AG04449 (cell line): ENCODE results near the gene CABLES1.

ENCODE experiments used
- CTCF ChIA-PET: fragments of 350-600 bp; formaldehyde crosslinking; extraction: SDS; loops from one replicate; lab custom pipeline; 2021; ENCODE audit warnings: antibody characterized with exemption; lab: Yijun Ruan, JAX
- POLR2A ChIA-PET: fragments of 400-600, 350-600 bp; formaldehyde crosslinking; extraction: SDS; loops from one replicate; lab custom pipeline; 2020; ENCODE audit warnings: antibody characterized with exemption, inconsistent platforms; lab: Yijun Ruan, JAX
- DNase-seq: peaks from one replicate; pipeline ENCODE4 v3.0.0-alpha.2; 2010; ENCODE audit warnings: low read depth, low spot score
- H3K4me3 ChIP-seq: 2 replicates; pipeline ENCODE4 v1.5.1; 2011; ENCODE audit warnings: low read depth, mild to moderate bottlenecking, control low read depth, low read length
- TF ChIP-seq, protein P1 (sequence below): IDR thresholded peaks from one replicate; pipeline ENCODE4 v1.5.1; 2011; ENCODE audit warnings: mild to moderate bottlenecking, moderate library complexity, low read length, control low read depth, inconsistent platforms; ENCODE audit not compliant: insufficient read depth; ENCODE audit errors: missing control alignments

CABLES1 gene

DNA sequence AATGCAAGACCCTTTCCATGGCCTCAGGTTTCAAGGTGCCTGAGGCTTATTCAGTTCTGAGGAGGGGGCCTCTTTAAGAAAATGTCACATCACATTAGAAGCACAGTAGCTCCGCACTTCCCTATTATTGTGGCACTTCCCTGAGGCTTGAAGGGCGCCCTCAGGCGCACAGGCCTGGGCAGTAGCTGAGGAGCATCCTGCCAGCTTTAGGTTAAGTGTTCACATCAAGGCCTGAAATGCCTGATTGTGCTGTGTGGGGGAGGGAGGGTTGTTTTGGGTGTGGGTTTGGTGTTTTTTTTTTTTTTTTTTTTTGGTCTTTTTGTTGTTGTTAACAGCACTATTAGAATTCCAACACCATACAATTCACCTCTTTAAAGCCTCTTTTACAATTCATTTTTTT, 107.9 kb downstream of the CABLES1 start:
- POLR2A ChIA-PET, result no interaction called here
- no peak for DNase-seq
- CTCF ChIA-PET, result no interaction called here
- H3K4me3 ChIP-seq, result no peak overlapping the region
- TF ChIP-seq, protein P1, sequence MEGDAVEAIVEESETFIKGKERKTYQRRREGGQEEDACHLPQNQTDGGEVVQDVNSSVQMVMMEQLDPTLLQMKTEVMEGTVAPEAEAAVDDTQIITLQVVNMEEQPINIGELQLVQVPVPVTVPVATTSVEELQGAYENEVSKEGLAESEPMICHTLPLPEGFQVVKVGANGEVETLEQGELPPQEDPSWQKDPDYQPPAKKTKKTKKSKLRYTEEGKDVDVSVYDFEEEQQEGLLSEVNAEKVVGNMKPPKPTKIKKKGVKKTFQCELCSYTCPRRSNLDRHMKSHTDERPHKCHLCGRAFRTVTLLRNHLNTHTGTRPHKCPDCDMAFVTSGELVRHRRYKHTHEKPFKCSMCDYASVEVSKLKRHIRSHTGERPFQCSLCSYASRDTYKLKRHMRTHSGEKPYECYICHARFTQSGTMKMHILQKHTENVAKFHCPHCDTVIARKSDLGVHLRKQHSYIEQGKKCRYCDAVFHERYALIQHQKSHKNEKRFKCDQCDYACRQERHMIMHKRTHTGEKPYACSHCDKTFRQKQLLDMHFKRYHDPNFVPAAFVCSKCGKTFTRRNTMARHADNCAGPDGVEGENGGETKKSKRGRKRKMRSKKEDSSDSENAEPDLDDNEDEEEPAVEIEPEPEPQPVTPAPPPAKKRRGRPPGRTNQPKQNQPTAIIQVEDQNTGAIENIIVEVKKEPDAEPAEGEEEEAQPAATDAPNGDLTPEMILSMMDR, result no peak

DNA sequence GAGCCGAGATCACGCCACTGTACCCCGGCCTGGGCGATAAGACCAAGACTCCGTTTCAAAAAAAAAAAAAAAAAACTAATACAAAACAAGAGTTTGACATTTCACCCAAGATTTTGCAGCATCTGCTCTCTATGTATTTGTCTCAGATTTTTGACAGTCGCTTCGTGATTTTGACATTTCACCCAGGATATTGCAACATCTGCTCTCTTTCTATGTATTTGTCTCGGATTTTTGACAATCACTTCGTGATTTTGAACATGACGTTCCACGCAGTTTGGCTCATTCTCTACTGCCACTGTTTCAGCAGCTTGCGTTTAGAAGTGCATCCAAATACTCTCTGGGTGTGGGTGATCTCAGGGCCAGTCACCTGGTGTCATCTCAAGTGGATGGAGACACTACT, 108.5 kb downstream of the CABLES1 start:
- no peak for DNase-seq
- ChIA-PET CTCF (interaction anchor here (1.1 kb wide), 1 partner anchor 17 kb away, joined by 3 read pairs; no protein-coding TSS in a partner anchor), POLR2A (no interaction called here)
- H3K4me3 ChIP-seq, result no peak overlapping the region
- TF ChIP-seq, protein P1, result no peak

DNA sequence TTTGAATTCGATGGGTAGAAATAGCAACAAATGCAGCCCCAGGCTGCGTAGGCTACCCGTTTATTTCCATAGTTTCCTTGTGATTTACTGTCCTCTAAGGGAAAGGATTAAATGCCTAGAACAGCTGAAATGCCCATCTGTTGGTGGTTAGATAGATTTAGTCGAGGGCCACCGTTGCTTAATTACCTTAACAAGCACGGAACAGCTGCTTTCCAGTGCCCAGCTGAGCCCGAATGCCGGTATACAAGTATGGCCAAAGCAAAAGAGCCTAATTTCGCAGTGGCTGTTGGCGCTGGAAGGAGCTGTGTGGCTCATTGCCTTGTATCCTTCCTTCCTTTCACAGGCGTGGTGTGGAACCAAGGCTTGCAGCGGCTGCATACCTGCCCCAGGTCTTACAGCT, 109.1 kb downstream of the CABLES1 start:
- ChIA-PET CTCF (interaction anchor here (1.1 kb wide), 1 partner anchor 17 kb away, joined by 3 read pairs; no protein-coding TSS in a partner anchor), POLR2A (no interaction called here)
- DNase-seq, result no peak
- no peak overlapping the region for H3K4me3 ChIP-seq
- TF ChIP-seq, protein P1, result no peak

DNA sequence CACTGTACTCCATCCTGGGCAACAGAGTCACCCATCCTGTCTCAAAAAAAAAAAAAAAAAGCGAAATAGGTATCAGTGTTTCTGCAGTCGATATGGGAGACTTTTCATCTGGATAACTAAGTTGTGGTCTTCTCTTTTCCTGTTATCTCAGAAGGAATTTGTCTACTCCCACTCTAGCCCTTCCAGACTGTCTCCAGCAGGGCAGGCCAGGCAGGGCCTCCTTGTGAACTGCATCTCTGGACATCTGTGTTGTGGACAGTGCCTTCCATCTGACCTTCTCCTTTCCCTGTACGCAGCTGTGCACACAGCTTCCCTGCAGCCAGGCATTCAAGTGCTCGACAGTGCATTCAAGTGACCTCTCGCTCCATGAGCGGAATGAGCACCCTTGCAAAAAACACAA, 110.2 kb downstream of the CABLES1 start:
- TF ChIP-seq, protein P1, result no peak
- POLR2A ChIA-PET, result no interaction called here
- DNase-seq, result no peak
- H3K4me3 ChIP-seq, result no peak overlapping the region
- CTCF ChIA-PET, result no interaction called here

DNA sequence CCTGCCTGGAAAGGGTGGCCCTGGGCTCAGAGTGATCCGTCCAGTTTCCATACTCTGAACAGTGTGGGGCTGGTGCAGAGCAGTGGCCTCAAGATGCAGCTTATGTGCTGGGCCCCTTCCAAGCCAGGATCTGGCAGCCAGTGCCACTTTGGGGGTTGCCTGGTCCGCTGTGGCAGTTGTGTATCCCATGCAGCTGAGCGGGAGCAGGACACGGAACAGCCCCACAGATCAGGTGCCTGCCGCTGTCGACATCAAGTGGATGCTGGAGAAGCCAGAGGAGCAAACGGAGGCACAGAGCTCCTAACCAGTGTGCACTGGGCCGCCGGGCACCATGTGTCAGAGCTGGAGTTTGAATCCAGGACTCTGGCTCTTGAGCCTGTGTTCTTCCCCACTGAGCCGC, 112.0 kb downstream of the CABLES1 start:
- TF ChIP-seq, protein P1, result no peak
- ChIA-PET POLR2A (no interaction called here), CTCF (no interaction called here)
- no peak for DNase-seq
- H3K4me3 ChIP-seq, result no peak overlapping the region

DNA sequence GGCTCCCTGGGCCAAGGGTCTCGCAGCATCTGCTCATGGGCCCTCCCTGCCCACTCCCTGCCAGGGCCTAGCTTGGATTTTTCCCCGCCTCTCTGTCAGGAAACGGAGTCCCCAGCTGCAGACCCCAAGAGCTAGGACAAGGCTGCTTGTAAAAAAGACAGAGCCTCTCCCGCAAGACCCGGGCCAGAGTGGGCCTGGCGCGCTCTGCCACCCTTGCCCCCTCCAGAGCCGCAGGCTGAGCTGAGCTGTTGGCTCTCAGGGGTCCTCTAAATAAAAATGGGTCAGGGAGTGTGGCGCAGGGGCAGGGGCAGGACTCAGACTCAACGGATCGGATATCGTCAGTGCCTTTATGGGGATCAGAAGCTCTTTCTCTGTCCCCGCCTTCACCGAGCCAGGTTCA, 112.6 kb downstream of the CABLES1 start:
- CTCF ChIA-PET, result interaction anchor here (1.3 kb wide), 1 partner anchor 13 kb away, joined by 4 read pairs; no protein-coding TSS in a partner anchor
- no peak for DNase-seq
- no peak overlapping the region for H3K4me3 ChIP-seq
- TF ChIP-seq, protein P1, result no peak
- POLR2A ChIA-PET, result no interaction called here
